ENCODE results near the gene LLGL1. TPM values are rescaled to one million over a fixed set of nuclear protein-coding genes. Genes with fewer than 3 reads are reported as not detected.

LLGL1 gene
- total RNA-seq, 2 experiments from 2014 or later: 13.7 to 15.2 TPM

GRCh38 chr17:18285296-18285695 is 59.9 kb downstream of the LLGL1 start:
- no peaks in the 10 kb centered on the region for H3K4me1 Mint-ChIP-seq
- DNase-seq: no peak
- peaks cover 31% of the 10 kb centered on the region for H3K36me3 Mint-ChIP-seq
- H3K27me3 Mint-ChIP-seq: no peaks in the 10 kb centered on the region
- H3K4me3 Mint-ChIP-seq: no peak overlapping the region
- no peak overlapping the region for H3K27ac Mint-ChIP-seq
- no peaks in the 10 kb centered on the region for H3K9me3 Mint-ChIP-seq

GRCh38 chr17:18291718-18292540 is 66.5 kb downstream of the LLGL1 start:
- Mint-ChIP-seq H3K36me3 (peaks cover 41% of the 10 kb centered on the region), H3K27me3 (no peaks in the 10 kb centered on the region), H3K9me3 (no peaks in the 10 kb centered on the region), H3K27ac (no peak overlapping the region), H3K4me3 (no peak overlapping the region), H3K4me1 (no peaks in the 10 kb centered on the region)
- DNase-seq: no peak

Other genes with a start within 250 kb of the LLGL1 start
- 10 to 100 TPM; 31.0 to 33.3 TPM for gene ATPAF2, start 186.5 kb upstream of the LLGL1 start, total RNA-seq
- gene GID4, start 186.2 kb upstream of the LLGL1 start, total RNA-seq: 1 to 10 TPM; 7.2 to 7.7 TPM
- gene DRG2, start 137.7 kb upstream of the LLGL1 start, total RNA-seq: 10 to 100 TPM; 52.2 to 52.4 TPM
- gene MYO15A, start 116.9 kb upstream of the LLGL1 start, total RNA-seq: under 1 TPM; 0.60 to 0.68 TPM
- 100 to 1,000 TPM; 163 TPM for gene ALKBH5, start 41.8 kb upstream of the LLGL1 start, total RNA-seq
- 100 to 1,000 TPM; 237 to 242 TPM for gene FLII, start 33.1 kb downstream of the LLGL1 start, total RNA-seq
- 1 to 10 TPM; 3.2 to 4.3 TPM for gene MIEF2, start 35.0 kb downstream of the LLGL1 start, total RNA-seq
- 10 to 100 TPM; 55.4 to 56.9 TPM for gene TOP3A, start 89.4 kb downstream of the LLGL1 start, total RNA-seq
- 10 to 100 TPM; 19.4 TPM for gene SMCR8, start 89.7 kb downstream of the LLGL1 start, total RNA-seq
- gene SHMT1, start 137.9 kb downstream of the LLGL1 start, total RNA-seq: 10 to 100 TPM; 50.2 to 52.2 TPM
- gene EVPLL, start 152.1 kb downstream of the LLGL1 start, total RNA-seq: under 1 TPM; 0.14 to 0.39 TPM

Measured in activated naive CD8-positive, alpha-beta T cell treated with anti-CD3 and anti-CD28 coated beads for 36 hours (primary cell).